ENCODE results near the gene TSEN34.

DNA sequence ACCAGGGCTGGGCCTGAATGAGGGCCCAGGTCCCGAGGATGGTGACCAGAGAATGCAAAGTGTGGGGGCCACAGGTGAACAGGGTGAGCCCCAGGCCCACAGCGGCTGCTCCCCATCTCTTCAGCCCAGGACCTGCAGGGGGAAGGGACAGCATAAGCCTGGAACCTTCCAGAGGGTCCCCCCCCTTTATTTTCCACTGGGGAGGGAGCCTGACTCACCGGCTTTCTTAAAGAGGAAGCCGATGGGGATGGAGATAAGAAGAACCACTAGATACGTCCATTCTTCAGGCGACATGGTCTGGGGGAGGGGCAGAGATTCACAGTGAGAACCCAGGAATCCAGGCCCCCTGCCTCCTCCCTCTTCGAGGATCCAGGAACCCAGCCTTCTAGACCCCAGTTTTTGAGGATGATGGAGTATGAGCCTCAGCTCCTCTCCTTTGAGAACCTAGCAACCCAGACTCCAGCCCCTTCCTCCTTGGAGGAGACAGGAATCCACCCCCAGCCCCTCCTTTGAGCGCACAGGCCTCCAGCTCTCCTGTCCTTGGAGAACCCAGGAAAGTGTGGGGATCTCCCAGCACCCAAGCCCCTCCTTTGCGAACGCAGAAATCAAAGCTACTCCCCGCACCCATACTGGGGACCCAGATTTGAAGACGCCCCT, 2.8 kb upstream of the TSEN34 start:
- TF ChIP-seq, protein P1, sequence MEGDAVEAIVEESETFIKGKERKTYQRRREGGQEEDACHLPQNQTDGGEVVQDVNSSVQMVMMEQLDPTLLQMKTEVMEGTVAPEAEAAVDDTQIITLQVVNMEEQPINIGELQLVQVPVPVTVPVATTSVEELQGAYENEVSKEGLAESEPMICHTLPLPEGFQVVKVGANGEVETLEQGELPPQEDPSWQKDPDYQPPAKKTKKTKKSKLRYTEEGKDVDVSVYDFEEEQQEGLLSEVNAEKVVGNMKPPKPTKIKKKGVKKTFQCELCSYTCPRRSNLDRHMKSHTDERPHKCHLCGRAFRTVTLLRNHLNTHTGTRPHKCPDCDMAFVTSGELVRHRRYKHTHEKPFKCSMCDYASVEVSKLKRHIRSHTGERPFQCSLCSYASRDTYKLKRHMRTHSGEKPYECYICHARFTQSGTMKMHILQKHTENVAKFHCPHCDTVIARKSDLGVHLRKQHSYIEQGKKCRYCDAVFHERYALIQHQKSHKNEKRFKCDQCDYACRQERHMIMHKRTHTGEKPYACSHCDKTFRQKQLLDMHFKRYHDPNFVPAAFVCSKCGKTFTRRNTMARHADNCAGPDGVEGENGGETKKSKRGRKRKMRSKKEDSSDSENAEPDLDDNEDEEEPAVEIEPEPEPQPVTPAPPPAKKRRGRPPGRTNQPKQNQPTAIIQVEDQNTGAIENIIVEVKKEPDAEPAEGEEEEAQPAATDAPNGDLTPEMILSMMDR (IDR thresholded peaks at IDR 0.05; ENCODE audit: insufficient read depth, low read length, poor library complexity, severe bottlenecking), result no peak
- TF ChIP-seq EZH2phosphoT487 (conservative IDR thresholded peaks at IDR 0.05; ENCODE audit: low read length), result no peak
